HG03103 (cell line): ENCODE data around the gene EIF6.

ENCODE experiments used
- ATAC-seq: cut with Tn5 transposase; IDR thresholded peaks from one replicate; pipeline ENCODE4 v1.9.1; 2021; ENCODE audit warnings: low read depth; ENCODE audit not compliant: unreplicated experiment

EIF6 gene

GRCh38 chr20:35295674-35296073 lies 11.1 kb upstream of the EIF6 start:
- no peak for ATAC-seq

DNA sequence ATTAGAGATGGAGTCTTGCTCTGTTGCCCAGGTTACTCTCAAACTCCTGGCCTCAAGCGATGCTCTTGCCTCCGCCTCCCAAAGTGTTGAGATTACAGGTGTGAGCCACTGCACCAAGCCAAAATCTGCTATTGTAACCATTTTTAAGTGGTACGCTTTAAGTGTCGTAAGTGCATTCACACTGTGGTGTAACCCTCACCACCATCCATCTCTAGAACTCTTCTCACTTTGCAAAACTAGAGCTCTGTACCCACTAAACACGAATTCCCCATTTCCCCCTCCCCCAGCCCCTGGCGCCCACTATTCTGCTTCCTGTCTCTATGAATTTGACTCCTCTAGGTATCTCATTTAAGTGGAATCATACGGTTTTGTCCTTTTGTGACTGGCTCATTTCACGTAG lies 10.5 kb upstream of the EIF6 start:
- no peak for ATAC-seq

GRCh38 chr20:35294293-35294685 lies 9.7 kb upstream of the EIF6 start:
- no peak for ATAC-seq

GRCh38 chr20:35293303-35294292 lies 9.0 kb upstream of the EIF6 start:
- no peak for ATAC-seq

GRCh38 chr20:35292504-35293285 lies 8.1 kb upstream of the EIF6 start:
- no peak for ATAC-seq

- ATAC-seq, result no peak
Measured at GRCh38 chr20:35291654-35292503, 7.3 kb upstream of the EIF6 start, which contains the start of gene FAM83C. Gene FAM83C (minus strand): TSS chr20:35292425. CDS start chr20:35292304, 121 bp downstream.

DNA sequence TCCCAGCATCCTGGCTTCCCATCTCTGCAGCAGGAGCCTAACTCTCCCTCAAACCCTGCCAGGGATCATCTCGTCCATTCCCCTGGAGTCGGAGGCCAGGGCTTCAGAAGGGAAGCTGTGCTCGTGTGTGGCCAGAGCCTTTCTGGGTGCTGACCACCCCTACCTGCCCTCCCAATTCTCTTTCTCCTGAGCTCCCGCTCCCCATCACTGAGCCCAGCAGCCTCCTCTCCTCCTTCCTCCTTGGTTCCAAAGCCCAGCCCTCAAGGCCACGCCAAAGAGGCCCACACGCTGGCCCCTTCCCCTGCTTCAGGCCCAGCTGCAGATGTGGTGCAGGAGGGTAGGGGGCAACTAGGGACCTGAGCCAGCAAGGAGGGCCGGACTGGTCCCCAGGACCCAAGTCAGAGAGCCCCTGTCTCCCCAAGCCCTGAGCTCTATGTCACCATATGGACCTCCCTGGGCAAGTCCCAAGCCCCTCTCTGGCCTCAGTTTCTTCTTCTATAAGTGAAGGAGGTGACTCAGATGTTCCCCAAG lies 6.4 kb upstream of the EIF6 start:
- ATAC-seq, result no peak

GRCh38 chr20:35290186-35290886 lies 5.8 kb upstream of the EIF6 start:
- no peak for ATAC-seq

GRCh38 chr20:35288325-35289060 lies 3.9 kb upstream of the EIF6 start:
- no peak for ATAC-seq

- ATAC-seq, result no peak
Measured at GRCh38 chr20:35287509-35288324, 3.1 kb upstream of the EIF6 start.

DNA sequence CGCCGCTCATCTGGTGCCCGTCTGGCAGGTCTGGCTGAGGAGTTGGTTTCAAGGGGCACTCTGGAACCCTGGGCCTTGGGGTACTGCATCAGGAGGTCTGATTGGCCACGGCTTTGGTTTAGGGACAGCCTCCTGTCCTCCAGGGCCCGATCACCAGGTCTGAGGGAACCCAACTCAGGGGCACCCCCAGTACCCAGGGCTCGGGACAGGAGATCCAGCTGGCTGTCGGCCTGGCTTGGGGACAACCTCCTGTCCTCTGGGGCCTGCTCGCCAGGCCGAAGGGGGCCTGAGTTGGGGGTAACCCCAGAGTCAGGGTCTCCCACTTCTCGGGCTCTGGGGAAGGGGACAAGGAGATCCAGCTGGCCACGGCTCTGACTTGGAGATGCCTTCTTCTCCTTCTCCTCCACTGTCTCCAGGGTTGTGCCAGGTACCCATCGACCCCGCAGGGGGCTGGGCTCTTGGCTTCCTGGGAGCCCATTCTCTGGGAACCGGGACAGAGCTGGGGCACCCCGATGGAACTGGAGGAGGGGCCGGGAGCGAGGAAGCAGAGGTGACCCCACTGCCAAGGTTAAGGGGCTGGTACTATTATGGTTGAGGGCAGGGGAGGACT lies 2.4 kb upstream of the EIF6 start:
- ATAC-seq, result no peak

- ATAC-seq, result no peak
Measured at GRCh38 chr20:35286077-35286898, 1.7 kb upstream of the EIF6 start.

GRCh38 chr20:35285806-35286076 lies 1.2 kb upstream of the EIF6 start:
- ATAC-seq, result no peak

DNA sequence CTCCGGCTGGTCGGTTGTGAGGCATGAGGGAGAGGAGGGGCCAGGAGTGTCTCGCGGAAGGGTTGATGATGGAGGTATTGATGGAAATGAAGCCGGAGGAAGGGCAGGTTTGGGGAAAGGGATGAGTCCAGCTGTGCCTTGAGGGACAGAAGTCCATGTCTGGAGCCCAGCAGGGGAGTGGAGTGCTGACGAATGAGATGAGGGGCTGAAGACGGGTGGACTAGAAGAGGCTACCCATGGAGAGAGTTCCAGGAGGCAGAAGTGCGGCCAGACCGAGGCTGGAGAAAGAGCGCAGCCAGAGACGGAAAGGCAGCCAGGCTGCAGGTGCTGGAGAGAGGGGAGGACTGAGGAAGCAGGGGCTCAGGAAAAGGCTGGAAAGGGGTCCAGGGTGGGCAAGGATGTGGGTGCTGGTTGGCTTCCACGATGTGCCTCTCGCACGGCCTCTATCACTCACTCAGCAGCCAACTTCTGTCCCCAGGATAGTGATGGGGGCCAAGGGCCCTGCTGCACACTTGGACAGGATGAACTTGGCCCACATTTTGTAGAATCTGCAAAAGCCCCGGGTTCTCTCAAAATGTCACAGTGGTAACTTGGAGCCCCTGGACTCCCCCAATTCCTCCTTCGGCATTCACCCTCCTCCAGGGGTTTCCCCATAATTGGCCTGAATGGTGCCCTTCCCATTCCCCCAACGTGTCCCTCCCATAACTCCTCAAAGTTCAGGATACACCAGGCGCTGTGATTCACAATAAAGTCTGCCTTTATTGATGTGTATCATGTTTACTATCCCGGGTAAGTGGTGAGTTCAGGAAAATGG lies 627 bp upstream of the EIF6 start:
- no peak for ATAC-seq

GRCh38 chr20:35283441-35284266 lies 918 bp downstream of the EIF6 start:
- peak; percentile 9 for ATAC-seq
